ENCODE measurements around the gene HGS. TPM values are rescaled to one million over a fixed set of nuclear protein-coding genes. Genes with fewer than 3 reads are reported as not detected.

Gene HGS
- polyA plus RNA-seq, 1 donor from 2014 or later: 81.1 TPM

- Histone ChIP-seq H3K36me3 (ENCODE audit: insufficient read depth, low read length) (no peaks in the 10 kb centered on the region), H3K9ac (ENCODE audit: low read length) (no peak overlapping the region), H3K27me3 (ENCODE audit: insufficient read depth, low read depth, low read length) (no peaks in the 10 kb centered on the region), H2AFZ (ENCODE audit: low read depth, low read length) (no peak overlapping the region), H3F3A (ENCODE audit: insufficient read depth, low read length, poor library complexity, severe bottlenecking) (no peaks in the 10 kb centered on the region), H3K4me3 (ENCODE audit: low read length) (no peak overlapping the region), H3K9me3 (ENCODE audit: low read length) (no peaks in the 10 kb centered on the region), H3K4me2 (ENCODE audit: low read length) (no peak overlapping the region), H4K20me1 (ENCODE audit: insufficient read depth) (peaks cover 3% of the 10 kb centered on the region), H3K27ac (ENCODE audit: low read length) (no peak overlapping the region), H3K79me2 (replicated peaks; ENCODE audit: insufficient read depth, low read length) (peaks cover 5% of the 10 kb centered on the region), H3K9me2 (ENCODE audit: insufficient read depth, low read length) (no peaks in the 10 kb centered on the region)
- TF ChIP-seq EP300 (conservative IDR thresholded peaks at IDR 0.05; ENCODE audit: poor library complexity, severe bottlenecking): no peak
- TF ChIP-seq POLR2AphosphoS5 (IDR thresholded peaks at IDR 0.05): no peak
- no peak for TF ChIP-seq RAD21 (conservative IDR thresholded peaks at IDR 0.05)
- TF ChIP-seq REST (IDR thresholded peaks at IDR 0.05; ENCODE audit: borderline replicate concordance): no peak
- no peak for TF ChIP-seq MXI1 (conservative IDR thresholded peaks at IDR 0.05; ENCODE audit: poor library complexity, severe bottlenecking)
- no peak for TF ChIP-seq EZH2 (IDR thresholded peaks at IDR 0.05; ENCODE audit: borderline replicate concordance, insufficient read depth, low read length, poor library complexity, severe bottlenecking)
- TF ChIP-seq TAF1 (IDR thresholded peaks at IDR 0.05; ENCODE audit: low read depth): no peak
- TF ChIP-seq, protein P1, sequence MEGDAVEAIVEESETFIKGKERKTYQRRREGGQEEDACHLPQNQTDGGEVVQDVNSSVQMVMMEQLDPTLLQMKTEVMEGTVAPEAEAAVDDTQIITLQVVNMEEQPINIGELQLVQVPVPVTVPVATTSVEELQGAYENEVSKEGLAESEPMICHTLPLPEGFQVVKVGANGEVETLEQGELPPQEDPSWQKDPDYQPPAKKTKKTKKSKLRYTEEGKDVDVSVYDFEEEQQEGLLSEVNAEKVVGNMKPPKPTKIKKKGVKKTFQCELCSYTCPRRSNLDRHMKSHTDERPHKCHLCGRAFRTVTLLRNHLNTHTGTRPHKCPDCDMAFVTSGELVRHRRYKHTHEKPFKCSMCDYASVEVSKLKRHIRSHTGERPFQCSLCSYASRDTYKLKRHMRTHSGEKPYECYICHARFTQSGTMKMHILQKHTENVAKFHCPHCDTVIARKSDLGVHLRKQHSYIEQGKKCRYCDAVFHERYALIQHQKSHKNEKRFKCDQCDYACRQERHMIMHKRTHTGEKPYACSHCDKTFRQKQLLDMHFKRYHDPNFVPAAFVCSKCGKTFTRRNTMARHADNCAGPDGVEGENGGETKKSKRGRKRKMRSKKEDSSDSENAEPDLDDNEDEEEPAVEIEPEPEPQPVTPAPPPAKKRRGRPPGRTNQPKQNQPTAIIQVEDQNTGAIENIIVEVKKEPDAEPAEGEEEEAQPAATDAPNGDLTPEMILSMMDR (IDR thresholded peaks at IDR 0.05; ENCODE audit: poor library complexity, severe bottlenecking): no peak
- no peak for TF ChIP-seq SMC3 (conservative IDR thresholded peaks at IDR 0.05; ENCODE audit: poor library complexity)
Observed at GRCh38 chr17:81690066-81690465, 6.3 kb downstream of the HGS start.

DNA sequence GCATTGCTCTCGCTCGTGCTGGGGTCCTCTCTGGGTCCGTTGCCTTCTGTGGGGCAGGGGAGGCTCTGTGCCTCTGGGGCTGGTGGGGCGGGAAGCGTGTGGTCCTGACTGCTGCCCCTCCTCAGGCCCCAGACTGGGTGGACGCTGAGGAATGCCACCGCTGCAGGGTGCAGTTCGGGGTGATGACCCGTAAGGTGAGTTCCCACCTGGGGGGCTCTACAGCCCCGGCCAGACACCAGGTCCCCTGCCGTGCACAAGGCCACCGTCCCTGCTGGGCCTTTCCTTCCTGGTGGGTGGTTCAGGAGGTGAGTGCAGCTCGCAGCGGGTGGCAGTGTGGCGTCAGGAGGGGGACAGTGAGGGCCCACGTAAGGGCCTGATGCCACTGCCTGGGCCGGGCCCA lies 6.7 kb downstream of the HGS start:
- H3K79me2 ChIP-seq (replicated peaks; ENCODE audit: insufficient read depth, low read length): peaks cover 1% of the 10 kb centered on the region
- H3K9me3 ChIP-seq (ENCODE audit: low read length): no peaks in the 10 kb centered on the region
- H3K4me2 ChIP-seq (ENCODE audit: low read length): no peak overlapping the region
- H2AFZ ChIP-seq (ENCODE audit: low read depth, low read length): no peak overlapping the region
- no peak overlapping the region for H3K27ac ChIP-seq (ENCODE audit: low read length)
- no peak overlapping the region for H3K9ac ChIP-seq (ENCODE audit: low read length)
- no peak overlapping the region for H3K4me3 ChIP-seq (ENCODE audit: low read length)
- no peaks in the 10 kb centered on the region for H3K36me3 ChIP-seq (ENCODE audit: insufficient read depth, low read length)
- TF ChIP-seq SMC3 (conservative IDR thresholded peaks at IDR 0.05; ENCODE audit: poor library complexity): no peak
- TF ChIP-seq MXI1 (conservative IDR thresholded peaks at IDR 0.05; ENCODE audit: poor library complexity, severe bottlenecking): no peak
- TF ChIP-seq REST (IDR thresholded peaks at IDR 0.05; ENCODE audit: borderline replicate concordance): no peak
- no peak for TF ChIP-seq RAD21 (conservative IDR thresholded peaks at IDR 0.05)
- TF ChIP-seq EP300 (conservative IDR thresholded peaks at IDR 0.05; ENCODE audit: poor library complexity, severe bottlenecking): no peak
- TF ChIP-seq, protein P1 (IDR thresholded peaks at IDR 0.05; ENCODE audit: poor library complexity, severe bottlenecking): no peak
- no peak for TF ChIP-seq EZH2 (IDR thresholded peaks at IDR 0.05; ENCODE audit: borderline replicate concordance, insufficient read depth, low read length, poor library complexity, severe bottlenecking)
- no peak for TF ChIP-seq TAF1 (IDR thresholded peaks at IDR 0.05; ENCODE audit: low read depth)
- TF ChIP-seq POLR2AphosphoS5 (IDR thresholded peaks at IDR 0.05): no peak
- H3K9me2 ChIP-seq (ENCODE audit: insufficient read depth, low read length): no peaks in the 10 kb centered on the region
- H3F3A ChIP-seq (ENCODE audit: insufficient read depth, low read length, poor library complexity, severe bottlenecking): no peaks in the 10 kb centered on the region
- no peaks in the 10 kb centered on the region for H3K27me3 ChIP-seq (ENCODE audit: insufficient read depth, low read depth, low read length)
- no peaks in the 10 kb centered on the region for H4K20me1 ChIP-seq (ENCODE audit: insufficient read depth)
